OCI-M2 (cell line): ENCODE results near the gene MAP3K10.
"Not testable (repeated sequence)": the region's sequence is repeated elsewhere in the genome, so short reads cannot be mapped to it uniquely, and the experiment has no call there.

Experiments used
- DNase-seq: peaks from one replicate; lab custom pipeline; 2025; ENCODE audit not compliant: unreplicated experiment; lab: John Stamatoyannopoulos, UW

The MAP3K10 gene

DNA sequence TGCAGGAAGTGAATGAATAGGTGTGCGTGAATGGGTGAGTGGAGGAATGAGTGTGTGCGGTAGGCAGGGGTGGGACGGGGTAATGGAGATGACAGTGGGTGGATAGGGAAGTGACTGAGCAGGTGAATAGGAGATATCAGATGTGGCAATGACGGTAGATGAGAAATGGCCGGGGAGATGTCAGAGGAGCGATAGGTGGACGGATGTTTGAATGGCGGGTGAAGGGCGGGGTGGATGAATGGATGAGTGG lies 25.5 kb downstream of the MAP3K10 start:
- no peak for DNase-seq

DNA sequence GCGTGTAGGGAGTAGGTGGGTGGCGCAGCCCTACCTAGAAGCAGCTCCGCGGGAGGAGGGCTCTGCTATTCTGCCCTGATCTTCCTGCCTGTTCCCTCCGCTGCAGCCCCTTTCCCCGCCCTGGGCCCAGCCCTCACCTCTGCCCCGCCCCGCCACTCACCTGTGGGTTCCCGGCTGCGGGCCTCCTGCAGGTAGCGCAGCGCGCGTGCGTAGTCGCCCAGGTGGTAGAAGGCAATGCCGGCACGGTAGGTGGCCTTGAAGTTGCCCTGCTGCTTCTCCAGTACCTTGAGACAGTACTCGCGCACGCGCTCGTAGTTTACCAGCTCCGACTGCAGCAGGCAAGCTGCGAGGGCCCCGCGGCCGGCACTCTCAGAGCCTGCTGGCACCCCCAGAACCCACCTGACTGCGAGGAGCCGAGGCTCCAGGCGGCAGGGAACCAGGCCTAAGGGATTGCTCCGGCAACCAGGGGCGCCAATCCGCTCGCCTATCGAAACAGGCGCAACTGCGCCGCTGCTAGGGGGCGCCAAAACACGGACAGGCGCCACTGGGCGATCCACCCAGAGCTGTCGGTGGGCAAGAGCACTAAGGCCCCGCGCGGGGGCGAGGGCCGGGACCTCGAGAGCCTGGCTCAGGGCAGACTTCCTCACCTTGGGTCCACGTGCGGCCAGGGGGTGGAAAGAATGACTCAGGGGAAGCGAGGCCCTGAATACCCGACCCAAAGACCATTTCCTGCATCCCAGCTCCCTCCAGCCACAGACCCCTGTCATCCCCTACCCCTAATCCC lies 26.0 kb downstream of the MAP3K10 start:
- no peak for DNase-seq

DNA sequence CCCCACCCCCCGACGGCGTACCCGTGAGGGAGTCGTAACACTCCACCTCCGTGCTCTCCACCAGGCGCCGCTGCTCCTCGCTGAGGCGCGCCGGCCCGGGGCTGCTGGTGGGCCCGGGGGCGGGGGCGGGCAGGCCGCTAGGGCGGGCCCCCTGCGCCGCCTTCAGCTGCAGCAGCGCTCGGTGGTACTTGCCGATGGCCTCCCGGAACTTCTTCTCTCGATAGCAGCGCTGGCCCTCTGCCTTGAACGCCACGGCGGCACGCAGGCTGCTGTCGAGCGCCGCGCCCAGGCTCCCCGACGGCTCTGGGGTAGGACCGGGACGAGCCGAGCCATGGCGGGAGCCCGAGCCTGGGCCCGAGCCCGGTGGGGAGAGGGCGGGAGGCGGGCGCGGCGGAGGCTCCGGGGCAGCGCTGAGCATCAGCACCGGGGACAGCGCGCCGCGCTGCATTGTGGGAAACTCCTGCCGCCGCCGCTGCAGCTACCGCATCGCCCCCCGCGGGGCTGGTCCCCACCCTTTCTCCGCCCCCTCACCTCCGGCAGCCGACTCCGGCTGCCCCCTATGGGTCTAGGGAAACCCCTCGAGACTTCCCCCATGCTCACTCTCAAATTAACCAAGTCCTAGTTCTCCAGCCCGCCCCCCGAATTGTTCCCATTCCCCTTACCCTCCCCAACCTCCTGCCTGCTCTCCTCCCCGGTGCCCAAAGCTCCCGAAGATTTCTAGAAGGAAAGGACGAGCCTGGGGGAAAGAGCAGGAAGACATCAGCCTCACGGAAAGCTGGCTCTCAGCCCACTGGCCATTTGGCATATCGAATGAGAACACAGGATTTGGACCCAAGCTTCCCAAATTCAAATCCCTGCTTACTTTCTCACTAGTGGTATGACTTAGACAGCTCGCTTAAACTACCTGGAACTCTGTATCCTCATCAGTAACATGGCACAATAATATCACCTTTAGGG lies 27.0 kb downstream of the MAP3K10 start, which contains the start of gene TTC9B:
Gene TTC9B (minus strand): TSS at position 451 of the 957 bp plus-strand sequence. CDS start 3 bp downstream, at position 448.
- no peak for DNase-seq

DNA sequence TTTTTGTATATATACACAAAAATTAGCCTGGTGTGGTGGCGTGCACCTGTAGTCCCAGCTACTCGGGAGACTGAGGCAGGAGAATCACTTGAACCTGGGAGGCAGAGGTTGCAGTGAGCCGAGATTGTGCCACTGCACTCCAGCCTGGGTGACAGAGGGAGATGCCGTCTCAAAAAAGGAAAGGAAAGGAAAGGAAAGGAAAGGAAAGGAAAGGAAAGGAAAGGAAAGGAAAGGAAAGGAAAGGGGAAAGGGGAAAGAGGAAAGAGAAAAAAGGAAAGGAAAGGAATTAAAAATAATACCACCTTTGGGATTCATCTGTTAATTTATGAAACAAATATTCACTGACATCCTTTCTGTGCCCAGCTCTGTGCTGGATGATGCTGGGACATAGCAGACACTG lies 27.8 kb downstream of the MAP3K10 start:
- DNase-seq = not testable (repeated sequence)

DNA sequence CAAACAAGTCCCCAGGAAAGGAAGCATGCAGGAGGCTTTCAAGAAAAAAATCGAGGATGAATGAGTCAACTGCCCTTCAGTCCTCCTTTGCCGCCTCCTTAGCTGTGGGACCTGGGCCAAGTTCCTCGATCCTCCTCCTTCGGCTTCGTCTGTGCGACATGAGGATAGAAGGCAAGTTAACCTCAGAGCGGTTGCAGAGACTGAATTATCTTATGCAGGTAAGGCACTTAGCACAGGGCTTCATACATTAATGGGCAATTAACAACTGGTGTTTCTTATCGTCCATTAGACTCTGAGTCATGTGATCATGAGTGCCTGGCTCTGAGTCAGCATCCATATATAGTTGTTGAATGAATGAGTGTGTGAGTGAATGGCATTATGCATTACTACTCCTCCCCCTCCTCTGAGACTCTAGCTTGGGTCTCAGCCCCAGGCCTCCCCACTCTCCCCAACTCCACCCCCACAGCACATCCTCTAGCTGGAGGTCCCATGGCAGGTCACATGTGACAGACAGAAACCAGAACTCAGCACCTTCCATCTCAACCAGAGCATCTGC lies 28.6 kb downstream of the MAP3K10 start:
- no peak for DNase-seq

DNA sequence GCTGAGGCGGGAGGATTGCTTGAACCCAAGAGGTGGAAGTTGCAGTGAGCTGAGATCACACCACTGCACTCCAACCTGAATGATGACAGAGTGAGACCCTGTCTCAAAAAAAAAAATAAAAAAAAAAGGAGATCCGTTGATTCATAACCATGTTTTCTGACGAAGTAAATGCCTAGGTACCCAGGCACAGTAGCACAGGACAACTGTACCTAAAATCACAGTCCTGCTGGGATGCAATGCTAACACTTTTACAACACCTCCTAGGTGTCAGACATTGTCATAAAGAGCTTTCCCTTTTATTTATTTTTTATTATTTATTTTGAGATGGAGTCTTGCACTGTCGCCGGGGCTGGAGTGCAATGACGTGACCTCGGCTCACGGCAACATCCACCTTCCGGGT lies 29.4 kb downstream of the MAP3K10 start:
- DNase-seq = no peak

DNA sequence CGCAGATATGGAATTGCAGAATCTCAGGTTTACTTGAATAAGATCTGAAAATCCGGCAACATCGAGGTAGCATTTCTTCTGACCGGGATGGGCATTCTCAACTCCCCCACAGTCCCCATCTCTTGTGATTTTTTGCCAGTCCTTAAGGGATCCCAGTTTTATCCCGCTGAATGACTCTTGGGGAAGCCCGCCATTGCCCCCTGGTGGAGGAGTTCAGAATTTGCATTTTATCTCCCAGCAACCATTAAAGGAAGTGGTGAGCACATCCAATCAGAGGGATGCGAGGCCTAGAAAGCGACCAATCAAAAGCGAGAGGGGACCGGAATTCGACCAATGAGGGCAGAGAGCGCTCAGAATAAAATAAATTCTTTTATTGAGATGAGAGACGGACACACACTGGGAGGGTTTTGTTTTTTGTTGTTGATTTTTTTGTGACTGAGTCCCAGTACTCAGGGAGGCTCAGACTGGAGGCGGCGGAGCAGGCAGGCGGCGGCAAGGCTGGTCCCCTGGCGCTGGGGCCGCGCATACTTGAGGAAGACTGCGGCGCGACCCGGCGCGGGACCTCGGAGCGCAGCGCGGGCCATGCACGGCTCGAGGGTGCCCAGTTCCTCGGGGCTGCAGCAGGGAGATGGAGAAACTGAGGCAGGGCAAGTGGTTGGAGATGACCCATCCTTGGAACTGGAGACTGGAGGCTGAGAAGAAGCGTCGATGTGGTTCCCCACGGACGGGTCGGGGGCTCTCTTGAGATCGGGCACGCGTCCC lies 30.8 kb downstream of the MAP3K10 start:
- DNase-seq = peak; percentile 82

DNA sequence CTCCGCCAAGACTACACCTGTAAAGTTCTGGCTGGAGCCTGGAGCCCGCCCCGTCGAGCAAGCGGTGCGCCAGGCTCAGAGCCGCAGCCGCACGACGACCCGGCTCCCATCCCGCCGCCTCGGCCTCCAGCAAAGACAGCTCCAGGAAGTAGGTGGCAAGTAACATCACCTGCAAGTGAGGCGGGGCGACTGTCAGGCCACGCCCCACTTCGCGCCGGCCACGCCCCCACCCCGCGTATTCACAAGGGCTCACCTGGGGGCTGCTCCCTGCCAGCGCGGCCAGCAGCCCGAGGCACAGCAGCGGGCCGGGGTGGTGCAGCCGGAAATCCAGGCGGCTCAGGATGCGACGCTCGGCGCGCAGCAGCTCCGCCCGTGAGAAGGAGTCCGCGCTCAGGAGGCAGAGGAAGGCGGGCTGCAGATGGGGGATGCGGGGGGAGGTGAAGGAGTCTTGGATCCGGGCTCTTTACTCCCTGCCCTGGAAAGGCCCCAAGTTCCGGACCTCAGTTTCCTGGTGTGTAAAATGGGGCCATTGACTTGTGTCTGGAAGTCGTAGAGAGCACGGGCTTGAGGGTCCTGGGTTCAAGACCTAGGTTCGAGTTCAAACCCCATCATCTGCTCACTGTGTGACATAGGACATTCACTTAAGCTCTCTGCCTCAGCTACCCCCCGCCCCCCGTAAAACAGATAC lies 32.1 kb downstream of the MAP3K10 start:
- DNase-seq = no peak

DNA sequence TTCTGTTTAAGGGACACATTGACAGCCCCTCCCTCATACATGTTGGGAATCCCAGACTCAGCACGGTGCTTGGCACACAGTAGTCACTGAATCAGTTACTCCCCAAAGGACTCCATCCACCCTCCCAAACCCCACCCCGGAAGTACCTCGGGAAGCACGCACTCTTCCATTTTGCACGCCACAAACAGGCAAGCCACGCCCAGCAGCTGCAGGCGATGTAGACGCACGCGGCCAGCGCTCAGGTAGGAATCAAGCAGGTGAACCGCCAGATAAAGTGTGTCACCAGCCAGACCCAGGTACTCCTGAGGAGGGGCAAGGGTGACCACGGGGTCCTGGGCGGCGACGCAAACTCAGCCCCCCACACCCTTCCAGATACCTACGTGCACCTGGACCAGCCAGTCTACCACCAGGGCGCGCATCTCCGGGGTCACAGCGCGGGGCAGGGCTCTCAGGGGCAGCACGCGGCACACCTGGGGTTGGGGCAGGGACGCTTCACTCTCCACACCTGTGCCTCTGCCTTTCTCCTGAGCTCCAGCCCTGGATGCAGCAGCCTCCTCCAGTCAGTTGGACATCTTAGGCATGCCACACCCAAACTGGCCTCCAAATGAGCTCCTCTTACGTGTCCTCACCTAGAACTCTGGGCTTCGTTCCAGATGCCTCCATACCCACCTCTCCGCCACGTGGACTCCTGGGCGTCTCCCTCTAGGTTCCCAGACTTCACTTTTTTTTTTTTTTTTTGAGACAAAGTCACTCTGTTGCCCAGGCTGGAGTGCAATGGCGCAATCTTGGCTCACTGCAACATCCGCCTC lies 33.3 kb downstream of the MAP3K10 start:
- no peak for DNase-seq

DNA sequence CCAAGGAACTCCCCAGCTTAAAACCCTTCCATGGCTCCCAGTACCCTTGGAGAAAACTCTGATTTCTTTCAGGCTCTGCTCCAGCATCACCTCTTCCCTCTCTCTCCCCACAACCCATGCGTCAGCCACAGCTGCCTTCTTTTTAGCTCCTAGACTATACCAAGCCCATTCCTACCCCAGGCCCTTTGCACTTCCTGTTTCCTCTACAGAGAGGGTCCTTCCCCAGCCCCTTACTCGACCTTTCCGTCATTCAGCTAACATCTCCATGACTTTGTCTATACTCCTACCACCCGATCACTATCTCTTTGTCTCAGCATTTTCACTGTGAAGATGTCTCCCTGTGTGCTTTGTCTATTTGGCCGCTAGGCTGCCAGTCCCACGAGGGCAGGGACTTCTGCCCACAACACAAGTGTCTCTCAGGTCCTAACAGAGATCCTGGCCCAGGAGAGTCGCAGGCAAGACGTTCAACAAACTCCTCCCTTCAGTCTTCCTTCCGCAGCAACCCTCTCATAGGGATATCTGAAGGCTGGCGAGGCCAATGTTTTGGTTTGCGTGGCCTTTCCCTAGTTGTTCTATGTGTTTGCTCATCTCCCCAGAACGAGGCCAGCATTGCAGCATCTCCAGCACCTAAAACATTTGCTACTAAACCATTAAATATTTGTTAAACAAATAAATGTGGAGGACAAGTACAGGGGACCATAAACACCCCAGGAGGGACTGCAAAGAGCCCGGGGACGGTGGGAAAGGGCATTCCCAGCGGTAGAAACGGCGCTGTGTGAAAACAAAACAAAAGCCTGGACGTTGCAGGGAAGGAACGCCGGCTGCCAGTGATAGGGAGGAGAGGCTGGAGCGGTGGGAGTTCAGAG lies 34.4 kb downstream of the MAP3K10 start:
- no peak for DNase-seq

DNA sequence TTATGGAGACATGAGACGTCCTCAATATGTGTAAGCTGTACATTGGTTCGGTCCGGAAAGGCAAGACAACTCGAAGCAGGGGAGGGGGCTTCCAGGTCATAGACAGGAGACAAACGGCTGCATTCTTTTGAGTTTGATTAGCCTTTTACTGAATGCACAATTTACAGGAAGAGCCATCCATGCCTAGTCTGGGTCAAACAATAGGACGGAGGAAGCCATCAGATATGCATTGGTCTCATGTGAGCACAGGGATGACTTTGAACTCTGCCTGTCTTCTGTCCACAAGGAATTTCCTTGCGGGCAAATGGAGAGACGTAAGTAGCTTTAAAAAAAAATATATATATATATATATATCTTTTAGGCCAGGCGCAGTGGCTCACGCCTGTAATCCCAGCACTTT lies 37.1 kb downstream of the MAP3K10 start:
- no peak for DNase-seq

DNA sequence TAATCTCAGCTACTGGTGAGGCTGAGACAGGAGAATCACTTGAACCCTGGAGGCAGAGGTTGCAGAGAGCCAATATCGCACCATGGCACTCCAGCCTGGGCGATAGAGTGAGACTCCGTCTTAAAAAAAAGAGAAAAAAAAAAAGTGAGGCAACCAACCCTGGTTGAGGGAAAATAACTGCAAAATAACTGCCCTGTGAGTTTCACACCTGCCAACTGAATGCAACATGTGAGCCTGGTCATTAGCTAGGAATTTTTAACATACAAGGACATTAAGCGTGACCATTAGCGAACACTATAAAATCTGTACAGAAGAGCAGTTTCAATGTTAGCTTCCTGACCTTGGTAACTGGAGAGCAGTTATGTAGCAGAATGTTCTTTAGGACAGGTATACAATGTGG lies 37.6 kb downstream of the MAP3K10 start:
- DNase-seq = no peak

DNA sequence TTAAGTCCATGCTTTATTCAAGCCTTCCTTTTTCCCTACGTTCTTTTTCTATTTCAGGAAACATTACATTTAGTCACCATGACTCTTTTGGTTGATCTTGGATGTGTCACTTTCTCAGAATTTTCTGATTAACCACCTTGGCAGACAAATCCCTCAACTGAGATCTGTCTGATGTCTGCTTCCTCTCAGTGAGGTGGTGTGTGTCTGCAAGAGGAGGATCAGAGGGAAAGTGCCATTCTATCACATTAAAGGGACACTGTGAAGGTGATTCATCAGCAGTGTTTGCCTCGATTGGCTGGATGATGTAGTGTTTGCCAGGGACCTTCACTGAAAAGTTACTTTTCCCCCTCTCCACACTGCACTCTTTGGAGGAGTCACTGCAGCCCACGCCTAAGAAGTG lies 38.3 kb downstream of the MAP3K10 start:
- DNase-seq = no peak

DNA sequence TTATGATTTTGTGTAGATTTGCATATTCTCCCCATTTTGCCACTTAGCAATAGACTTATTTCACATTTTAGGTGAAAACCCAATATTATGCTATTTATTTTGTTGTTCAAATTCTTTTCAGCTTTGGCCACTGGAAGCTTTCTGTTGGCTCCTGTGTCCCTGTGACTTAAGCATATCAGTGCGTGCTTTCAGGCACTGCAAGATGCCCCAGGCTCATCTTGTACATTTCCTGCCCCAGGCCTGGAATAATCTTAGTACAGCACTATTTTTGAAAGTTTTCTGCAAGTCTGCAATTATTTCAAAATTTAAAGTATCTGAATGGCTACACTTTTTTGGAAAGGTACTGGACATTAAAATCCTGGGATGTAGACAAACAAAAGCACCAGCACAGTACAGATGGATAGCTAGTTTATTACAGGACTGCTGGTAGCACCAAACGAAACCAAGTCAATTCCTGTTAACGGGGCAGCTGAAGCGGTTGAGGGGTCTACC lies 38.7 kb downstream of the MAP3K10 start:
- no peak for DNase-seq

DNA sequence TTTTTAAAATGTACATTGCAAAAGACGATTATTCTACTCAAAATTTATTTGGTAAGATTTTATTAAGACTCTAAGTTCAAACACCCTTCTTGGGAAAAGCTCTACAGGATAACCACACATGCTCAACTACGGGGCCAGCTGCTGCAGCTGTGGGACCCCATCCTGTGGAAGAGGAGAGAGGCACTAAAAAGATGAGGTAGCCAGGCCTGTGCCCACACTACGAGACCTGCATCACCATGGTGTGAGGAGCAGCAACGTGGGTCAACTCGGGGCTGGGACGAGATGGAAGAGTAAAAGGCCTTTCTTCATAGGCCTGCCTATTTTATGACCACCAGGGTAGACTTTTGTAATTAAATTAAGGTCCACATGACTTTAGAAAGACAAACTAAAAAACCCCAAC lies 39.8 kb downstream of the MAP3K10 start:
- no peak for DNase-seq

DNA sequence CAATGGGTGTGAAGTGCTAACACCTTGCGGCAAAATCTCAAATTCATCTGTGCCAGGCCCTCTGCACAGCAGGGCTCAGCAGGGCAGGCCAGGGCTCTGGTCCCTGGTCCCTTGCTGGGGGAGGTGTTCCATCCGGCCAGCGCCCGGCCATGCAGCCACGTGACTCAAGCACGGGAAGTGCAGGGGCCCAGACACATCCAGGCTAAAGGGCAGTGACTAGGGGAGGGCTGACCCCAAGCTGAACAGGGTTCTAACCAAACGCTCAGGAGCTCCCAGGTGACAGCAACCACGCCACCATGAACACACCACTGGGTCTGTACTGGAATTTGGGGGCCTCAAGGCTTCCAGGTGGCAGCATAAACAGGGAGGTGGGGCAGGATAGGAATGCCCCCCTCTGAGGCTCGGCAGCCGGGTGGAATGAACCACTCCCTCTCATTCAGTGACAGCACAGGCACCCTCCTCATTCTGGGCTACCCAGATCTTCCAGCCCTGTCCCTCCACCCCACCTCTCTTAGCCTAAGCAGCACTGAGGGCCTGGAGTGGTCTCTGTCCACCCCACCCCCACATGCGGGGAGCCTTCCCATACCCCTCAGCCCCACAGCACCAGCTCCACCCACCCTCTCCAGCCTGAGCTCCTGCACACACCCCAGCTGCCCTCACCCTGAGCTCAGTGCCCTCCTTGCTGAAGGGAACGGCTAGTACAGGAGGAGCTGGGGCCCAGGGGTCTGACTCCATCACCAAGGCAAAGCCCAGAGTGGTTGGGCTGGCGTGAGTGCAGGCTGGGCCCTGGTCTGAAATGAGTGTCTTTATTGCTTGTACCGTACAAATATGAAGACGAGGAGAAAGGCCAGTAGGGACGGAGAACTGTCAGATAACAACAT lies 40.6 kb downstream of the MAP3K10 start:
- DNase-seq = no peak

DNA sequence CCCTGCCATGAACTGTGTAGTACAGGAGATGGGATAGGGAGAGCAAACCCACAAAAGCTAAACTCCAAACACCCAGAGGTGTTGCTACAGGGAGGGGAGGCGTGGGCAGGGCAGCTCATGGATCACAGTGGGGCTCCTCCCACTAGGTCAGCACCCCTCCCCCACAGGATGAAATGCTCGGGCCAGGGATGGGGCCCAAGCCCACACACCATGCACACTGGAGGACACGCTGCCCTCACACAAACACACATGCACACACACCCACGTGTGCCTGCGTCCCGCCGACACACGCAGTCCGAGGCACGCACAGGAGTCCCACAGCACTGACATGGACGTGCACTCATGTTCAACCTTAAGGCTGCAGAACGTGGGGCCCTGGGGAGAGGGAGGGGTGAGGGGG lies 41.3 kb downstream of the MAP3K10 start:
- no peak for DNase-seq
